Glutamatergic neuron (in vitro differentiated cells): ENCODE data around the gene PIK3C2A. TPM values are rescaled to one million over a fixed set of nuclear protein-coding genes. Genes with fewer than 3 reads are reported as not detected.

Source experiments
- DNase-seq: peaks from one replicate; pipeline ENCODE4 v3.0.0; 2022
- H3K27ac Mint-ChIP-seq: one replicate; pipeline ENCODE4 v1.8.0; 2020; ENCODE audit warnings: mild to moderate bottlenecking, mixed read lengths, inconsistent platforms; ENCODE audit not compliant: unreplicated experiment
- H3K27me3 Mint-ChIP-seq: one replicate; pipeline ENCODE4 v1.8.0; 2020; ENCODE audit warnings: mild to moderate bottlenecking, moderate library complexity, mixed read lengths, inconsistent platforms; ENCODE audit not compliant: unreplicated experiment
- H3K36me3 Mint-ChIP-seq: one replicate; pipeline ENCODE4 v1.8.0; 2020; ENCODE audit warnings: mild to moderate bottlenecking, mixed read lengths, inconsistent platforms; ENCODE audit not compliant: unreplicated experiment
- H3K4me1 Mint-ChIP-seq: one replicate; pipeline ENCODE4 v1.8.0; 2020; ENCODE audit warnings: mild to moderate bottlenecking, low read depth, mixed read lengths, inconsistent platforms; ENCODE audit not compliant: unreplicated experiment
- H3K4me3 Mint-ChIP-seq: one replicate; pipeline ENCODE4 v1.8.0; 2020; ENCODE audit warnings: mild to moderate bottlenecking, mixed read lengths, inconsistent platforms; ENCODE audit not compliant: unreplicated experiment
- H3K9me3 Mint-ChIP-seq: one replicate; pipeline ENCODE4 v1.8.0; 2020; ENCODE audit warnings: mild to moderate bottlenecking, moderate library complexity, mixed read lengths, inconsistent platforms; ENCODE audit not compliant: unreplicated experiment
- CTCF ChIP-seq: fragments of 200-600 bp; sonication (generic); IDR thresholded peaks from one replicate; pipeline ENCODE4 v1.5.0; 2021; ENCODE audit not compliant: partially characterized antibody, unreplicated experiment
- total RNA-seq: library from RNA; stranded (reverse); fragmentation: NEBNext Ultra II Directional; extraction: Animal tissue kit (Norgen Biotek cat#: 25700); gene quantifications from one replicate; pipeline ENCODE4 v1.2.1, GENCODE V29; 2021; ENCODE audit not compliant: unreplicated experiment

PIK3C2A gene
- total RNA-seq, 1 donor from 2014 or later: 55.7 TPM

- no peak for TF ChIP-seq CTCF
- DNase-seq: no peak
- Mint-ChIP-seq H3K4me3 (no peak overlapping the region), H3K4me1 (no peaks in the 10 kb centered on the region), H3K36me3 (no peaks in the 10 kb centered on the region), H3K27me3 (no peaks in the 10 kb centered on the region), H3K9me3 (peaks cover 4% of the 10 kb centered on the region), H3K27ac (no peak overlapping the region)
Measured at GRCh38 chr11:17165247-17165890, 42.4 kb downstream of the PIK3C2A start.

- no peaks in the 10 kb centered on the region for H3K27me3 Mint-ChIP-seq
- no peaks in the 10 kb centered on the region for H3K36me3 Mint-ChIP-seq
- H3K27ac Mint-ChIP-seq: no peak overlapping the region
- H3K4me1 Mint-ChIP-seq: peaks cover 3% of the 10 kb centered on the region
- no peak overlapping the region for H3K4me3 Mint-ChIP-seq
- DNase-seq: no peak
- TF ChIP-seq CTCF: no peak
- H3K9me3 Mint-ChIP-seq: peaks cover 4% of the 10 kb centered on the region
Measured at GRCh38 chr11:17164361-17165246, 43.2 kb downstream of the PIK3C2A start.

- H3K27ac Mint-ChIP-seq: no peak overlapping the region
- peaks cover 4% of the 10 kb centered on the region for H3K9me3 Mint-ChIP-seq
- H3K36me3 Mint-ChIP-seq: no peaks in the 10 kb centered on the region
- no peaks in the 10 kb centered on the region for H3K27me3 Mint-ChIP-seq
- no peak overlapping the region for H3K4me3 Mint-ChIP-seq
- no peak for TF ChIP-seq CTCF
- DNase-seq: no peak
- H3K4me1 Mint-ChIP-seq: peaks cover 3% of the 10 kb centered on the region
Measured at GRCh38 chr11:17163736-17164135, 44.0 kb downstream of the PIK3C2A start.

GRCh38 chr11:17163291-17163690 is 44.5 kb downstream of the PIK3C2A start:
- Mint-ChIP-seq H3K4me1 (peaks cover 3% of the 10 kb centered on the region), H3K36me3 (no peaks in the 10 kb centered on the region), H3K27ac (no peak overlapping the region), H3K9me3 (peaks cover 4% of the 10 kb centered on the region), H3K27me3 (no peaks in the 10 kb centered on the region), H3K4me3 (no peak overlapping the region)
- no peak for TF ChIP-seq CTCF
- no peak for DNase-seq

- no peaks in the 10 kb centered on the region for H3K36me3 Mint-ChIP-seq
- no peak overlapping the region for H3K27ac Mint-ChIP-seq
- DNase-seq: no peak
- TF ChIP-seq CTCF: no peak
- peaks cover 3% of the 10 kb centered on the region for H3K4me1 Mint-ChIP-seq
- H3K9me3 Mint-ChIP-seq: peaks cover 4% of the 10 kb centered on the region
- no peak overlapping the region for H3K4me3 Mint-ChIP-seq
- no peaks in the 10 kb centered on the region for H3K27me3 Mint-ChIP-seq
Measured at GRCh38 chr11:17162376-17162775, 45.4 kb downstream of the PIK3C2A start.
